GM23248 (cell line): ENCODE measurements around the gene UBE2F. TPM values are rescaled to one million over a fixed set of nuclear protein-coding genes. Genes with fewer than 3 reads are reported as not detected.

ENCODE experiments used
- DNase-seq: peaks from one replicate; pipeline ENCODE4 v3.0.0-alpha.2; 2015
- H2AFZ ChIP-seq: fragments of 200-600 bp; sonication (generic); 2 replicates; pipeline ENCODE4 v1.6.1; 2016; ENCODE audit warnings: antibody characterized with exemption
- H3F3A ChIP-seq: fragments of 200-600 bp; sonication (generic); 2 replicates; pipeline ENCODE4 v1.6.1; 2016; ENCODE audit warnings: mild to moderate bottlenecking, antibody characterized with exemption, mixed run types; ENCODE audit not compliant: insufficient read depth
- H3K27ac ChIP-seq: fragments of 200-600 bp; sonication (generic); 2 replicates; pipeline ENCODE4 v1.5.1; 2016; ENCODE audit warnings: mild to moderate bottlenecking
- H3K27me3 ChIP-seq: fragments of 200-600 bp; sonication (generic); replicated peaks from 2 replicates; pipeline ENCODE4 v1.6.1; 2016; ENCODE audit warnings: mild to moderate bottlenecking; ENCODE audit not compliant: insufficient read depth
- H3K36me3 ChIP-seq: fragments of 200-600 bp; sonication (generic); 2 replicates; pipeline ENCODE4 v1.6.1; 2016; ENCODE audit warnings: low read depth, mild to moderate bottlenecking
- H3K4me1 ChIP-seq: fragments of 200-600 bp; sonication (generic); 2 replicates; pipeline ENCODE4 v1.6.1; 2016; ENCODE audit warnings: mild to moderate bottlenecking; ENCODE audit not compliant: insufficient read depth
- H3K4me2 ChIP-seq: fragments of 200-600 bp; sonication (generic); one replicate; pipeline ENCODE4 v1.6.1; 2016; ENCODE audit warnings: mild to moderate bottlenecking; ENCODE audit not compliant: unreplicated experiment
- H3K4me3 ChIP-seq: fragments of 200-600 bp; sonication (generic); 2 replicates; pipeline ENCODE4 v1.5.1; 2016; ENCODE audit warnings: mild to moderate bottlenecking
- H3K79me2 ChIP-seq: fragments of 200-600 bp; sonication (generic); 2 replicates; pipeline ENCODE4 v1.6.1; 2016; ENCODE audit warnings: mild to moderate bottlenecking; ENCODE audit not compliant: insufficient read depth
- H3K9ac ChIP-seq: fragments of 200-600 bp; sonication (generic); 2 replicates; pipeline ENCODE4 v1.6.1; 2016; ENCODE audit warnings: mild to moderate bottlenecking
- H3K9me2 ChIP-seq: fragments of 200-600 bp; sonication (generic); 2 replicates; pipeline ENCODE4 v1.6.1; 2016; ENCODE audit warnings: mixed run types, mild to moderate bottlenecking, moderate library complexity; ENCODE audit not compliant: insufficient read depth
- H3K9me3 ChIP-seq: fragments of 200-600 bp; sonication (generic); one replicate; pipeline ENCODE4 v1.6.1; 2017; ENCODE audit warnings: low read depth
- H4K20me1 ChIP-seq: fragments of 200-600 bp; sonication (generic); 2 replicates; pipeline ENCODE4 v1.6.0; 2016; ENCODE audit not compliant: insufficient read depth
- EZH2 ChIP-seq: fragments of 200-600 bp; sonication (generic); IDR thresholded peaks from 2 replicates; pipeline ENCODE4 v1.6.1; 2018; ENCODE audit warnings: antibody characterized with exemption, mild to moderate bottlenecking; ENCODE audit not compliant: insufficient read depth, poor library complexity, severe bottlenecking
- EZH2phosphoT487 ChIP-seq: fragments of 200-600 bp; sonication (generic); IDR thresholded peaks from 2 replicates; pipeline ENCODE4 v1.6.1; 2018; ENCODE audit warnings: antibody characterized with exemption, moderate library complexity, mild to moderate bottlenecking, low read depth; ENCODE audit not compliant: insufficient read depth
- WGBS, 2 experiments: methylation state at CpG; one replicate each; pipeline ENCODE4 v1.1.6; 2015 to 2017; ENCODE audit warnings: low lambda C conversion rate in 2 of 2, low coverage in 1 of 2; ENCODE audit errors: missing lambda C conversion rate in 2 of 2; 5-methylcytosine and 5-hydroxymethylcytosine counted together
- in situ Hi-C: fragments of 300-500 bp; cut with MboI; formaldehyde crosslinking; loops from 2 replicates; pipeline ENCODE4 v1.15.0; 2020
- polyA plus RNA-seq: library from polyadenylated mRNA; unstranded; fragments of >200 nt; fragmentation: Nextera tagmentation; extraction: Ambion mirVana; gene quantifications from 2 replicates; pipeline ENCODE4 v1.2.1, GENCODE V29; 2016
- total RNA-seq: library from RNA; depleted of rRNA; stranded (reverse); fragments of >200 nt; shearing (Covaris generic); gene quantifications from 2 replicates; pipeline ENCODE4 v1.2.3, GENCODE V29; 2014

Gene UBE2F
- total and polyA plus RNA-seq, 2 experiments from 2014 or later: 88.7 to 129 TPM

GRCh38 chr2:238067939-238068338, 101.1 kb downstream of the UBE2F start:
- TF ChIP-seq EZH2phosphoT487 (no peak), EZH2 (no peak)
- no peak for DNase-seq
- Histone ChIP-seq H2AFZ (no peak overlapping the region), H3K9me2 (no peaks in the 10 kb centered on the region), H3K27ac (no peak overlapping the region), H3K27me3 (no peaks in the 10 kb centered on the region), H3K9me3 (no peaks in the 10 kb centered on the region), H3K9ac (no peak overlapping the region), H3K4me1 (no peaks in the 10 kb centered on the region), H4K20me1 (no peaks in the 10 kb centered on the region), H3K36me3 (peaks cover 16% of the 10 kb centered on the region; the same call in 1 of the 2 replicates), H3K4me2 (no peak overlapping the region), H3F3A (no peaks in the 10 kb centered on the region), H3K4me3 (no peak overlapping the region), H3K79me2 (no peaks in the 10 kb centered on the region)
- WGBS, 2 experiments: 96 to 98% methylated on average over 7 of the region's 7 CpGs
- in situ Hi-C loops: no loop called here

GRCh38 chr2:238069021-238069709, 102.4 kb downstream of the UBE2F start:
- no peak for DNase-seq
- H3K36me3 ChIP-seq: peaks cover 19% of the 10 kb centered on the region; the same call in 1 of the 2 replicates
- no peak for TF ChIP-seq EZH2phosphoT487
- no peak for TF ChIP-seq EZH2
- in situ Hi-C loops: no loop called here
- no peak overlapping the region for H2AFZ ChIP-seq
- H3F3A ChIP-seq: no peaks in the 10 kb centered on the region
- no peaks in the 10 kb centered on the region for H3K79me2 ChIP-seq
- no peak overlapping the region for H3K9ac ChIP-seq
- no peak overlapping the region for H3K27ac ChIP-seq
- H4K20me1 ChIP-seq: no peaks in the 10 kb centered on the region
- H3K27me3 ChIP-seq: no peaks in the 10 kb centered on the region
- H3K9me2 ChIP-seq: no peaks in the 10 kb centered on the region
- WGBS, 2 experiments: 96 to 98% methylated on average over 10 of the region's 10 CpGs
- H3K4me1 ChIP-seq: no peaks in the 10 kb centered on the region
- no peaks in the 10 kb centered on the region for H3K9me3 ChIP-seq
- H3K4me2 ChIP-seq: no peak overlapping the region
- no peak overlapping the region for H3K4me3 ChIP-seq

- H3K9me2 ChIP-seq: no peaks in the 10 kb centered on the region
- no peaks in the 10 kb centered on the region for H4K20me1 ChIP-seq
- H3K36me3 ChIP-seq: peaks cover 19% of the 10 kb centered on the region; the same call in 1 of the 2 replicates
- no peaks in the 10 kb centered on the region for H3F3A ChIP-seq
- TF ChIP-seq EZH2phosphoT487: no peak
- TF ChIP-seq EZH2: no peak
- no peak overlapping the region for H3K4me3 ChIP-seq
- no peaks in the 10 kb centered on the region for H3K4me1 ChIP-seq
- H2AFZ ChIP-seq: no peak overlapping the region
- no peaks in the 10 kb centered on the region for H3K79me2 ChIP-seq
- no peak for DNase-seq
- no peaks in the 10 kb centered on the region for H3K9me3 ChIP-seq
- H3K4me2 ChIP-seq: no peak overlapping the region
- H3K27ac ChIP-seq: no peak overlapping the region
- no peaks in the 10 kb centered on the region for H3K27me3 ChIP-seq
- no peak overlapping the region for H3K9ac ChIP-seq
- in situ Hi-C loops: no loop called here
- 92 to 93% methylated on average over 9 of the region's 9 CpGs for WGBS, 2 experiments
These were observed 103.1 kb downstream of the UBE2F start for GRCh38 chr2:238069877-238070276.

- Histone ChIP-seq H3K27ac (no peak overlapping the region), H3K79me2 (no peaks in the 10 kb centered on the region), H3K9ac (no peak overlapping the region), H3K27me3 (no peaks in the 10 kb centered on the region), H3K4me2 (no peak overlapping the region), H2AFZ (no peak overlapping the region), H3K4me1 (no peaks in the 10 kb centered on the region), H3K9me2 (no peaks in the 10 kb centered on the region), H3K36me3 (peaks cover 14% of the 10 kb centered on the region; the same call in 1 of the 2 replicates), H3F3A (no peaks in the 10 kb centered on the region), H4K20me1 (no peaks in the 10 kb centered on the region), H3K9me3 (no peaks in the 10 kb centered on the region), H3K4me3 (no peak overlapping the region)
- in situ Hi-C loops: no loop called here
- no peak for TF ChIP-seq EZH2phosphoT487
- no peak for TF ChIP-seq EZH2
- DNase-seq: no peak
These were observed 108.6 kb downstream of the UBE2F start for GRCh38 chr2:238075397-238075796.
